Stimulated activated CD8-positive, alpha-beta memory T cell treated with anti-CD3 and anti-CD28 coated beads, Interleukin-7, amount 100 ng/mL, for 24 hours (primary cell): ENCODE results near the gene FOSB.

Experiments
- DNase-seq: peaks from one replicate; pipeline ENCODE4 v3.0.0-alpha.2; 2020; ENCODE audit warnings: low read depth

FOSB gene

GRCh38 chr19:45442778-45443461, 24.9 kb upstream of the FOSB start:
- no peak for DNase-seq

- no peak for DNase-seq
Observed at GRCh38 chr19:45443462-45444317, 24.1 kb upstream of the FOSB start.

GRCh38 chr19:45444318-45445041, 23.3 kb upstream of the FOSB start:
- DNase-seq: peak; percentile 59

- DNase-seq: no peak
Observed at GRCh38 chr19:45445139-45445538, 22.7 kb upstream of the FOSB start.

- no peak for DNase-seq
Observed at GRCh38 chr19:45446295-45446694, 21.5 kb upstream of the FOSB start.

GRCh38 chr19:45446944-45447343, 20.9 kb upstream of the FOSB start:
- no peak for DNase-seq

- DNase-seq: no peak
Observed at GRCh38 chr19:45448425-45448756, 19.4 kb upstream of the FOSB start.

GRCh38 chr19:45448887-45449299, 18.9 kb upstream of the FOSB start:
- no peak for DNase-seq

GRCh38 chr19:45450012-45450333, 17.8 kb upstream of the FOSB start:
- no peak for DNase-seq

- DNase-seq: no peak
Observed at GRCh38 chr19:45451131-45451849, 16.5 kb upstream of the FOSB start.

- no peak for DNase-seq
Observed at GRCh38 chr19:45451850-45452387, 15.9 kb upstream of the FOSB start.

GRCh38 chr19:45455707-45456499, 11.9 kb upstream of the FOSB start:
- no peak for DNase-seq

- no peak for DNase-seq
Observed at GRCh38 chr19:45456500-45456815, 11.3 kb upstream of the FOSB start.

- no peak for DNase-seq
Observed at GRCh38 chr19:45457776-45458175, 10.0 kb upstream of the FOSB start.

- DNase-seq: no peak
Observed at GRCh38 chr19:45460807-45461347, 6.9 kb upstream of the FOSB start.

- DNase-seq: no peak
Observed at GRCh38 chr19:45462174-45462573, 5.6 kb upstream of the FOSB start.

GRCh38 chr19:45463241-45463640, 4.6 kb upstream of the FOSB start:
- DNase-seq: no peak

GRCh38 chr19:45464274-45464673, 3.5 kb upstream of the FOSB start:
- DNase-seq: no peak

- no peak for DNase-seq
Observed at GRCh38 chr19:45464852-45465441, 2.8 kb upstream of the FOSB start.

- DNase-seq: no peak
Observed at GRCh38 chr19:45467115-45467455, 711 bp upstream of the FOSB start.

GRCh38 chr19:45468159-45468651, 409 bp downstream of the FOSB start:
- no peak for DNase-seq
